Muscle of back (tissue), 11 donors: ENCODE results near the gene ANO6. TPM values are rescaled to one million over a fixed set of nuclear protein-coding genes. Genes with fewer than 3 reads are reported as not detected.
"Not testable (repeated sequence)": the region's sequence is repeated elsewhere in the genome, so short reads cannot be mapped to it uniquely, and the experiment has no call there.

Experiments
- DNase-seq, 3 donors: peaks; one replicate each; pipeline versions ENCODE4 v3.0.0 to v3.0.0-alpha.2; 2013
- polyA plus RNA-seq, 10 donors: library from polyadenylated mRNA; unstranded; fragments of 120-200 nt; gene quantifications; one replicate each; pipeline ENCODE4 v1.2.1, GENCODE V29; 2013; ENCODE audit not compliant: insufficient read length in 10 of 10

The ANO6 gene
- polyA plus RNA-seq, 10 donors: 51.2 to 74.9 (median 61.3) TPM

DNA sequence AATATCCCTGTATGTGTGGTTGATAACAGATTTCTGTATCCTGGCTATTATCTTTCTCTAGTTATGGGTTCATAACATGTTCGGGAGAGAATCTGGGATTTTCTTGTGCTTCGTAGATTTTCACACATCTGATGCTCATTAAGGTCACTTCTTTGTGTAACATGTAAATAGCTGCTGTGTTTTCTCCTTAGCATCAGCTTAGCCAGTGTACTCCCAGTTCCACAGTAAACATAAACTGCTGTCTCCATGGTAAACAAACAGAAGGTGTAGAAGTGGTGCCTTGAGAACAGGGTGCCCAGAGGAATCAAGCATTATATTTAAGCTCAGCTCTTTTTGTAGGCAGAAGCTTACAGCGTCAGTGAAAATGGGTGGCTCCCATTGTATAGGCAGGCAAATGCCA lies 88.0 kb downstream of the ANO6 start:
- no peak for DNase-seq

DNA sequence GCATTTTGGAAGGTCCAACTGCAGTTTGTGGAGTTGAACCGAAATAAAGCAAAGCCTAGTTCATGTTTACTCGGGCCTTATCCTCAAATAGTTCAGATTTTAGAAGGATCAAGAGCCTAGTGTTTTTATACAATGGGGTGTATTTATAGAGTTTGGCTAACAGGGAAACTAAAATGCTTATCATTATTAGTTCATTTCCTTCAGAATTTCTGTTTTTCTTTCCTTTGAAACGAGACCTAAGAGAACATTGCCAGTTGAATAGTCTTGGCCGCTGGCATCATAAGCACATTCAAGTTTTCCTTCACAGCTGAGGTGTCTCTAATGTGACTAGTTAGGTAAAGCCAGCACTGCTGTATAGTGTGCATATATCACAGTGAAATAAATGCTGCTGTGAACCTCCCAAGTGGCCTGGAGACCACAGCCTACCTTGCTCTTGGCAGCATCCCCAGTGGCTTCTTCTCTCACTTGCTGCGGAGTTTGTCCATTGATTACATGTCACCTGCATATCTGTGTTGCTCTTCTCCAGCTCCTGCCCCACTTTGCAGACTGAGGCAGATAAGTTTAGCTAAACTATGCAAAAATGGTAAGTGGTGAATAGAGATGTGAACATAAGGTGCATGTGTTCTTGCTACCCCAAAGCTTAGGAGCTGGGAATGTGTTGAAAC lies 88.8 kb downstream of the ANO6 start:
- DNase-seq: no peak

GRCh38 chr12:45305907-45306306 lies 90.0 kb downstream of the ANO6 start:
- peak in 2 of 3 donors; percentile 21 to 57 for DNase-seq

GRCh38 chr12:45309836-45310626 lies 94.1 kb downstream of the ANO6 start:
- DNase-seq: peak in 2 of 3 donors; percentile 19 to 58

- no peak for DNase-seq
Measured at GRCh38 chr12:45310627-45310968, 94.7 kb downstream of the ANO6 start.

- DNase-seq: no peak
Measured at GRCh38 chr12:45312012-45312411, 96.1 kb downstream of the ANO6 start.

DNA sequence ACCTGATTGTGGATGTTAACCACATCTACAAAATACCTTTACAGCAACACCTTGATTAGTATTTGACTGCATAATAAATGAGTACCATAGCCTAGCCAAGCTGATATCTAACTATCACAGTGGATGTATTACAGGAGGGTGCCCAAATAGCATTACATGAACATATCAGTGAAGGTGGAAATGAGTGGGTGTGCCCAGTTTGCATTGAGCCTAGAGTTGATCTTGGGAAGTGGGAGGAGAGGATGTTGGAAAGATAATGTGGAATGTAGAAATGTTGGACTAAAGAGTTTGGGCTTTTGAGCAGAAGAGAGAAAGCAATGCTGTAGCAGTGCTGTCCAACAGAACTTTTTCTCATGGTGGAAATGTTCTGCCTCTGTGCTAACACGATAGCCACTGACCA lies 98.9 kb downstream of the ANO6 start:
- DNase-seq: no peak

DNA sequence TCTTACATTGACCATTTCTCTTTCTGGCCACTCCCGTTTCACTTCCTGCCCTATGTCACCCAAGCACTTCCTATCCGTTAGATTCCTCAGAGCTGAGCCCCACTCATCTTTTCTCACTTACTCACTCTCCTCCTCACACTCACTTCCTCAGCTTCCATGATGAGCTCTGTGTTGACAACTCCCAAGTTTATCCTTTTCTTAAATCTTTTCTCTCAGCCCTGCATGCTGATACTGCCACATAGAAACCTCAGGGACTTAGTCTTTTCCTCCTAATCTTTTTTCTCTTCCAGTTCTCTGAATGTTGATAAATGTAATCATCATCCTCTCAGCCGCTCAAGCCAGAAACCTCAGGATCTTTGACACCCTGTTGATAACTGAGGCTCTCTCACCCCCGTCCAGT lies 99.6 kb downstream of the ANO6 start:
- DNase-seq: no peak

DNA sequence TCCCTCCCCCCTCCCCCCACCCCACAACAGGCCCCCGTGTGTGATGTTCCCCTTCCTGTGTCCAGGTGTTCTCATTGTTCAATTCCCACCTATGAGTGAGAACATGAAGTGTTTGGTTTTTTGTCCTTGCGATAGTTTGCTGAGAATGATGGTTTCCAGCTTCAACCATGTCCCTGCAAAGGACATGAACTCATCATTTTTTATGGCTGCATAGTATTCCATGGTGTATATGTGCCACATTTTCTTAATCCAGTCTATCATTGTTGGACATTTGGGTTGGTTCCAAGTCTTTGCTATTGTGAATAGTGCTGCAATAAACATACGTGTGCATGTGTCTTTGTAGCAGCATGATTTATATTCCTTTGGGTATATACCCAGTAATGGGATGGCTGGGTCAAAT lies 101.4 kb downstream of the ANO6 start:
- not testable (repeated sequence) for DNase-seq

DNA sequence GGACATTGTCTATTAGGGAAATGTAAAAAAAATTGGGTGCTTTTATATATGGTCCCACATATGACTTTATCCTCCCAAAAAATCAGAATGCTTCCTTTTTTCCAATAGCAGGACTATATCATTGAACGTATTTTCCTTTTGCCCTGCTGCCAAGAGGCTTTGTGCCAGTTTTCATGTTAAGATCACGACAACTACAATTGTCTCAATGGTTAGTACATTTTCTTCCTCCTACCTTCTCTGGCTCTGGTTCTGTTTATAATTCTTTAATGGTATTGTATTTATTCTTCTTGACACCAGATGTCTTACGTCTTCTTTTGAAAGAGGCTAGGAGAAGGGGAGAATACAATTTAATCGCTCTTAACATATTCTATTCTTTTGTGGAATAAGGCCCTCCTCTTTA lies 106.9 kb downstream of the ANO6 start:
- no peak for DNase-seq

DNA sequence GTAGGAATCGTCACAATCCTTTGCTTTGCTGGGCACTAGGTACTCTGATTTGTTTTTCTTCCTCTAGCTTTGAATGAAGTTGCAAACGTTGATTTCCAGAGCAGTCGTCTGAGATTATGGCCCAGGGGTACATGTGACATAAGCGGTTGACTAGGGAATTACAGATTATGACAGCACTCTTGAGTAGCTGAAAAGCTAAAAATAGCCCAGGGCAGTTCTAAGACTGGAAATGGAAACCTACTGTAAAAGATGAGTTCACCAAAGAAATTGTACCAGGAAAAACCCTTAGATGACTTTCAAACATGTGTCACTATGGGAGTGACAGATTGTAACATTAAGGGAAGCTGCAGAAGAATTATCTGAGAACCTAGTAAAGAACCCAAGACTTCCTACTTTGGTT lies 108.5 kb downstream of the ANO6 start:
- DNase-seq: no peak

GRCh38 chr12:45326358-45326975 lies 110.6 kb downstream of the ANO6 start:
- DNase-seq: no peak

GRCh38 chr12:45327823-45328383 lies 112.0 kb downstream of the ANO6 start:
- DNase-seq: no peak

DNA sequence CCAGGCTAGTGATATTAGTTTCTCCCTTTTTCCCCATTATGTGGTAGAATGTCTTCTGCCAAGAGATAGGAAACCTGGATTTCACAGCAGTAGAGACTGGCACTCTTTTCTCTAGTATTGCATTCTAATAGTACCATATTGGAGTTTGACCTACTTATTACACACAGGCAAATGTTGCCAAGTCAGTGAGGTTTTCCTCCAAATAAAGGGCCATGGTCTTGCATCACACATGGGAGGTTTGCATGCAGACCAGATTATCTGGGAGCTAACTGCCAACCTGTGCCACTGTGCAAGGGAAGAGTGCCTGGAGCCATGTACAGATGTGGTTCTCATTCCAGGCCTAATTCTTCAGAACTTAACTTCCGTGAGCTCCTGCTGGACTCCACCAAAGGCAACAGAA lies 113.3 kb downstream of the ANO6 start:
- DNase-seq: no peak

DNA sequence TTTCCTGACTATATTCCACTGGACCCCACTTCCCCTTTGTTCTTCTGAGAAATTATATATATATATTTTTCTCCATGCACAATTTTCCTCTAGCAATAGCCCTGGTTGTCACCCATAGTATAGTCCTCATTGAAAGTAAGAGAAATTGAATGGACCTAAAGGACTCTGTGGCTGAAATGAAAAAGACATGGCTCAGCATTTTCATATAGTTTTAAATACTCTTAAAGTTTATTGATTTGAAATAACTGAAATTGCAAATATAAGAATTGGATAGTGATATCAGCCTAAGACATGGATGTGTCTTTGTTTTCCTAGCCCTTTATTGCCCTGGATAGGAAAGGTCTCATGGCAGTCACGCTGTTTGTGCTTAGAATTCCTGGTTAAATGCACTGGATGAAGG lies 113.8 kb downstream of the ANO6 start:
- no peak for DNase-seq

DNA sequence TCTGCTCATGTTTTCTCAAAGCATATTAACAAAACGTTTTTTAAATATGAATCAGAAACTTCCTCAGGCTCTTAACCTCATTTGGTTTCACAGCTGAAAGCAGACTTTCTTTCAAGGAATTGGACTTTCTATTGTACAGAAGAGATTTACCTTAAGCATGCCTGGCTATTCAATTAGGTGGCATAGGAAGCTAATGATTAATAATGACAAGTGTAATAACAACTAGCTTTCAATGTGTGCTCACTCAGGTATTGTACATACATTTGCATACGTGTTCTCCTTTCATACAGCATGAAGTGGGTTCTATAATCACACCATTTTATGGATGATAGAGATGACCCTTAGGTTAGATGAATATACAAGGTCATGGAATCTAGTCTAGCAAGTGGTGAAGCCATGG lies 115.7 kb downstream of the ANO6 start:
- DNase-seq: no peak

- no peak for DNase-seq
Measured at GRCh38 chr12:45334396-45334795, 118.5 kb downstream of the ANO6 start.

- DNase-seq: peak in 1 of 3 donors; percentile 75
Measured at GRCh38 chr12:45336331-45336730, 120.4 kb downstream of the ANO6 start.

GRCh38 chr12:45336762-45337596 lies 121.1 kb downstream of the ANO6 start:
- DNase-seq: peak in 1 of 3 donors; percentile 58

DNA sequence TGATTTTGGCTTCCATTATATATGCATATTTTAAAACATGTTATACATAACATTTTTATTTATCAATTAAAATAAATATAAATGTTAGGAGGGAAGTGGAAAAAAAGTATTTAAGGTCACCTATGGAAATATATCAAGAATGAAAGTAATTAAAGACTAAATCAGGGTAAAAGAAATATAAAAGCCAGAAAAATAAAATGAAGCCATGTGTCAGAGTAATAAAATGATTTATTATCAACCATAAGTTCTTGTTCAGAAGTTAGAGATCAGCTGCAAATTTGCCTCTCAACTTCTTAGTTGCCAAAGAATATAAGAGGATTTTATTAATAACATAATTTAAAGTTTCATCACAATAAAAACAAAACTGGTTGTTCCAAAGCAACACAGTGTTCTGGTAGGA lies 121.9 kb downstream of the ANO6 start:
- DNase-seq: no peak

DNA sequence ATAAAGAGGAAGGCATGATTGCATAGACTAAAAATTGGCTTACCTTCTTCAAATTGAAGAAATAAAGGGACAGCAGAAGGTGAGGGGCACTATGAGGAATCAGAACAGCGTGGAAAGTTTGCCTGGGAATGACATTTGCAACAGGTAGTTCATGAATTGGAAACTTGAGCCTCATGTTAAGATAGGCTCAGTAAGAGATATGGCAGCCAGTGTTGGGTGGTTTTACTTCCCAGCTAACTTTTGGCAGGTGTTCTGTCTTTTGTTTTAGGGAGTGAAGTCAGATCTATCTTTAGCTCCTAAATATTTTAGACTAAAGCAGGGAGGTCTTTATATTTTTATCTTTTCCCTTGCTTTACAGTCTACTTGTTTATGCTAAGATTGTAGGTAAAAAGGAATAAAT lies 122.4 kb downstream of the ANO6 start:
- DNase-seq: peak in 2 of 3 donors; percentile 9 to 60

- peak in 1 of 3 donors; percentile 21 for DNase-seq
Measured at GRCh38 chr12:45339035-45339434, 123.1 kb downstream of the ANO6 start.
